ENCODE data around the gene CRAMP1.

CRAMP1 gene

GRCh38 chr16:1602285-1602684, 9.9 kb upstream of the CRAMP1 start:
- H2BK15ac ChIP-seq (ENCODE audit: low read depth, poor library complexity, severe bottlenecking): no peak overlapping the region
- H3K79me1 ChIP-seq (replicated peaks; ENCODE audit: low read length, poor library complexity, severe bottlenecking): peaks cover 2% of the 10 kb centered on the region
- no peak overlapping the region for H2AFZ ChIP-seq (ENCODE audit: low read depth, low read length)
- no peak overlapping the region for H3K9ac ChIP-seq (ENCODE audit: low read length)
- no peak overlapping the region for H3K4me2 ChIP-seq (ENCODE audit: low read length, poor library complexity, severe bottlenecking)
- no peak overlapping the region for H2AK5ac ChIP-seq (ENCODE audit: low read length, severe bottlenecking)
- no peak overlapping the region for H4K8ac ChIP-seq (ENCODE audit: low read length)
- peaks cover 4% of the 10 kb centered on the region for H3K4me1 ChIP-seq (ENCODE audit: control insufficient read depth, insufficient read depth, low read depth, low read length)
- H3K9me3 ChIP-seq (ENCODE audit: control insufficient read depth, low read length): no peaks in the 10 kb centered on the region
- H3K14ac ChIP-seq (ENCODE audit: low read length in 2 of 2): no peak overlapping the region
- DNase-seq: no peak
- H3K18ac ChIP-seq (ENCODE audit: low read depth in 1 of 2, low read length in 2 of 2): no peak overlapping the region
- no peak overlapping the region for H4K91ac ChIP-seq (ENCODE audit: low read length)
- no peak overlapping the region for H3K27ac ChIP-seq (ENCODE audit: low read length, poor library complexity, severe bottlenecking)
- no peak overlapping the region for H3K4me3 ChIP-seq (ENCODE audit: insufficient read depth in 1 of 2, low read depth in 1 of 2, low read length in 2 of 2)
- peaks cover 51 to 53% of the 10 kb centered on the region in 2 experiments for H3K36me3 ChIP-seq (ENCODE audit: control insufficient read depth in 1 of 2, insufficient read depth in 2 of 2, low read depth in 1 of 2, low read length in 2 of 2)
- WGBS: 96% methylated on average over 20 of the region's 20 CpGs
- H3K23ac ChIP-seq (ENCODE audit: low read length in 2 of 2): no peak overlapping the region
- no peaks in the 10 kb centered on the region for H3K27me3 ChIP-seq (ENCODE audit: control insufficient read depth in 1 of 2, insufficient read depth in 1 of 2, low read length in 2 of 2)
- no peak overlapping the region for H2BK12ac ChIP-seq (ENCODE audit: low read length in 2 of 2)
- H2BK5ac ChIP-seq (ENCODE audit: low read depth, low read length, poor library complexity, severe bottlenecking): no peak overlapping the region
- H2BK120ac ChIP-seq (ENCODE audit: low read depth, low read length): no peak overlapping the region
- H3K4ac ChIP-seq (ENCODE audit: low read depth in 1 of 2, low read length in 2 of 2): no peak overlapping the region

- no peak for DNase-seq
- H3K27ac ChIP-seq (ENCODE audit: low read length, poor library complexity, severe bottlenecking): no peak overlapping the region
Observed at GRCh38 chr16:1606774-1607173, 5.4 kb upstream of the CRAMP1 start.

GRCh38 chr16:1607971-1608370, 4.2 kb upstream of the CRAMP1 start:
- no peak for DNase-seq
- no peak overlapping the region for H3K4me2 ChIP-seq (ENCODE audit: low read length, poor library complexity, severe bottlenecking)
- no peak overlapping the region for H3K27ac ChIP-seq (ENCODE audit: low read length, poor library complexity, severe bottlenecking)
- no peak overlapping the region for H3K14ac ChIP-seq (ENCODE audit: low read length in 2 of 2)
- no peak overlapping the region for H2BK12ac ChIP-seq (ENCODE audit: low read length in 2 of 2)
- H3K4ac ChIP-seq (ENCODE audit: low read depth in 1 of 2, low read length in 2 of 2): no peak overlapping the region
- no peaks in the 10 kb centered on the region for H3K9me3 ChIP-seq (ENCODE audit: control insufficient read depth, low read length)
- no peak overlapping the region for H2AFZ ChIP-seq (ENCODE audit: low read depth, low read length)
- H3K4me3 ChIP-seq (ENCODE audit: insufficient read depth in 1 of 2, low read depth in 1 of 2, low read length in 2 of 2): no peak overlapping the region
- no peak overlapping the region for H2BK5ac ChIP-seq (ENCODE audit: low read depth, low read length, poor library complexity, severe bottlenecking)
- H3K36me3 ChIP-seq (ENCODE audit: control insufficient read depth in 1 of 2, insufficient read depth in 2 of 2, low read depth in 1 of 2, low read length in 2 of 2): peaks cover 34 to 38% of the 10 kb centered on the region in 2 experiments
- H3K18ac ChIP-seq (ENCODE audit: low read depth in 1 of 2, low read length in 2 of 2): no peak overlapping the region
- H4K91ac ChIP-seq (ENCODE audit: low read length): no peak overlapping the region
- H3K4me1 ChIP-seq (ENCODE audit: control insufficient read depth, insufficient read depth, low read depth, low read length): peaks cover 12% of the 10 kb centered on the region
- 98% methylated on average over 6 of the region's 6 CpGs for WGBS
- no peak overlapping the region for H3K23ac ChIP-seq (ENCODE audit: low read length in 2 of 2)
- no peak overlapping the region for H2AK5ac ChIP-seq (ENCODE audit: low read length, severe bottlenecking)
- no peak overlapping the region for H2BK15ac ChIP-seq (ENCODE audit: low read depth, poor library complexity, severe bottlenecking)
- H3K9ac ChIP-seq (ENCODE audit: low read length): no peak overlapping the region
- no peak overlapping the region for H4K8ac ChIP-seq (ENCODE audit: low read length)
- H3K79me1 ChIP-seq (replicated peaks; ENCODE audit: low read length, poor library complexity, severe bottlenecking): peaks cover 10% of the 10 kb centered on the region
- H2BK120ac ChIP-seq (ENCODE audit: low read depth, low read length): no peak overlapping the region
- no peaks in the 10 kb centered on the region for H3K27me3 ChIP-seq (ENCODE audit: control insufficient read depth in 1 of 2, insufficient read depth in 1 of 2, low read length in 2 of 2)

More at GRCh38 chr16:1606774-1607173, 5.4 kb upstream of the CRAMP1 start:
- Histone ChIP-seq H2BK120ac (ENCODE audit: low read depth, low read length) (no peak overlapping the region), H3K27me3 (ENCODE audit: control insufficient read depth in 1 of 2, insufficient read depth in 1 of 2, low read length in 2 of 2) (no peaks in the 10 kb centered on the region), H3K23ac (ENCODE audit: low read length in 2 of 2) (no peak overlapping the region), H2AFZ (ENCODE audit: low read depth, low read length) (no peak overlapping the region), H2AK5ac (ENCODE audit: low read length, severe bottlenecking) (no peak overlapping the region), H3K18ac (ENCODE audit: low read depth in 1 of 2, low read length in 2 of 2) (no peak overlapping the region), H2BK12ac (ENCODE audit: low read length in 2 of 2) (no peak overlapping the region), H3K36me3 (ENCODE audit: control insufficient read depth in 1 of 2, insufficient read depth in 2 of 2, low read depth in 1 of 2, low read length in 2 of 2) (peaks cover 40 to 44% of the 10 kb centered on the region in 2 experiments), H3K4me2 (ENCODE audit: low read length, poor library complexity, severe bottlenecking) (no peak overlapping the region), H3K9me3 (ENCODE audit: control insufficient read depth, low read length) (no peaks in the 10 kb centered on the region), H3K9ac (ENCODE audit: low read length) (no peak overlapping the region), H2BK5ac (ENCODE audit: low read depth, low read length, poor library complexity, severe bottlenecking) (no peak overlapping the region), H3K14ac (ENCODE audit: low read length in 2 of 2) (no peak overlapping the region), H4K91ac (ENCODE audit: low read length) (no peak overlapping the region), H3K4ac (ENCODE audit: low read depth in 1 of 2, low read length in 2 of 2) (no peak overlapping the region), H4K8ac (ENCODE audit: low read length) (no peak overlapping the region), H3K4me3 (ENCODE audit: insufficient read depth in 1 of 2, low read depth in 1 of 2, low read length in 2 of 2) (no peak overlapping the region), H3K4me1 (ENCODE audit: control insufficient read depth, insufficient read depth, low read depth, low read length) (peaks cover 12% of the 10 kb centered on the region), H2BK15ac (ENCODE audit: low read depth, poor library complexity, severe bottlenecking) (no peak overlapping the region), H3K79me1 (replicated peaks; ENCODE audit: low read length, poor library complexity, severe bottlenecking) (peaks cover 6% of the 10 kb centered on the region)
- WGBS: 98% methylated on average over 10 of the region's 10 CpGs

- H3K23ac ChIP-seq (ENCODE audit: low read length in 2 of 2): peak overlapping the region in 1 of 2 experiments; percentile 27
- H2BK120ac ChIP-seq (ENCODE audit: low read depth, low read length): no peak overlapping the region
- peak overlapping the region; percentile 94 for H3K9ac ChIP-seq (ENCODE audit: low read length)
- peak overlapping the region; percentile 87 to 92 for H3K4me3 ChIP-seq (ENCODE audit: insufficient read depth in 1 of 2, low read depth in 1 of 2, low read length in 2 of 2)
- H2AFZ ChIP-seq (ENCODE audit: low read depth, low read length): peak overlapping the region; percentile 87
- H3K4ac ChIP-seq (ENCODE audit: low read depth in 1 of 2, low read length in 2 of 2): peak overlapping the region; percentile 1 to 63
- peak overlapping the region; percentile 80 for H4K8ac ChIP-seq (ENCODE audit: low read length)
- DNase-seq: peak; percentile 92
- peaks cover 14% of the 10 kb centered on the region for H3K79me1 ChIP-seq (replicated peaks; ENCODE audit: low read length, poor library complexity, severe bottlenecking)
- H2BK12ac ChIP-seq (ENCODE audit: low read length in 2 of 2): peak overlapping the region in 1 of 2 experiments; percentile 89
- peak overlapping the region; percentile 66 to 88 for H3K18ac ChIP-seq (ENCODE audit: low read depth in 1 of 2, low read length in 2 of 2)
- H2BK15ac ChIP-seq (ENCODE audit: low read depth, poor library complexity, severe bottlenecking): peak overlapping the region; percentile 86
- no peaks in the 10 kb centered on the region for H3K27me3 ChIP-seq (ENCODE audit: control insufficient read depth in 1 of 2, insufficient read depth in 1 of 2, low read length in 2 of 2)
- H3K14ac ChIP-seq (ENCODE audit: low read length in 2 of 2): peak overlapping the region in 1 of 2 experiments; percentile 12
- H3K27ac ChIP-seq (ENCODE audit: low read length, poor library complexity, severe bottlenecking): peak overlapping the region; percentile 63
- no peaks in the 10 kb centered on the region for H3K9me3 ChIP-seq (ENCODE audit: control insufficient read depth, low read length)
- H3K4me1 ChIP-seq (ENCODE audit: control insufficient read depth, insufficient read depth, low read depth, low read length): peaks cover 14% of the 10 kb centered on the region
- WGBS: under 1% methylated on average over 79 of the region's 90 CpGs
- H2AK5ac ChIP-seq (ENCODE audit: low read length, severe bottlenecking): no peak overlapping the region
- peak overlapping the region; percentile 72 for H4K91ac ChIP-seq (ENCODE audit: low read length)
- no peak overlapping the region for H2BK5ac ChIP-seq (ENCODE audit: low read depth, low read length, poor library complexity, severe bottlenecking)
- peak overlapping the region; percentile 68 for H3K4me2 ChIP-seq (ENCODE audit: low read length, poor library complexity, severe bottlenecking)
- H3K36me3 ChIP-seq (ENCODE audit: control insufficient read depth in 1 of 2, insufficient read depth in 2 of 2, low read depth in 1 of 2, low read length in 2 of 2): peaks cover 21 to 22% of the 10 kb centered on the region in 2 experiments
Observed at GRCh38 chr16:1610071-1610898, 1.9 kb upstream of the CRAMP1 start.
